GM12874 (cell line): ENCODE measurements around the gene COMMD2.

Experiments
- TF ChIP-seq, protein P1 (sequence below): IDR thresholded peaks from 2 replicates; pipeline ENCODE4 v1.5.1; 2011; ENCODE audit warnings: low read depth, mild to moderate bottlenecking, control low read depth, low read length, moderate library complexity; ENCODE audit not compliant: insufficient read depth

The COMMD2 gene

DNA sequence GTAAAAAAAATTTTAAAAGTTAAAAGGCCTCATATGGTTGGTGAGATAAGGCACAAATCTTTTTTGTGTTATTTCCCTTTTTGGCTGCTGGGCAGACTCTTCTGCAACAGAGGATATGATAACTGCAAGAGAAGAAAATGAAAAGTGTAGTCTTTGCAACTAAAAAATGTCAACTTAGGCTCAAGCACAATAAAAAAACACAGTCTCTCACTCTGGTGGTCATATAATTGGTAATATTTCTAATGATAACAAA is 15.4 kb downstream of the COMMD2 start:
- TF ChIP-seq, protein P1, sequence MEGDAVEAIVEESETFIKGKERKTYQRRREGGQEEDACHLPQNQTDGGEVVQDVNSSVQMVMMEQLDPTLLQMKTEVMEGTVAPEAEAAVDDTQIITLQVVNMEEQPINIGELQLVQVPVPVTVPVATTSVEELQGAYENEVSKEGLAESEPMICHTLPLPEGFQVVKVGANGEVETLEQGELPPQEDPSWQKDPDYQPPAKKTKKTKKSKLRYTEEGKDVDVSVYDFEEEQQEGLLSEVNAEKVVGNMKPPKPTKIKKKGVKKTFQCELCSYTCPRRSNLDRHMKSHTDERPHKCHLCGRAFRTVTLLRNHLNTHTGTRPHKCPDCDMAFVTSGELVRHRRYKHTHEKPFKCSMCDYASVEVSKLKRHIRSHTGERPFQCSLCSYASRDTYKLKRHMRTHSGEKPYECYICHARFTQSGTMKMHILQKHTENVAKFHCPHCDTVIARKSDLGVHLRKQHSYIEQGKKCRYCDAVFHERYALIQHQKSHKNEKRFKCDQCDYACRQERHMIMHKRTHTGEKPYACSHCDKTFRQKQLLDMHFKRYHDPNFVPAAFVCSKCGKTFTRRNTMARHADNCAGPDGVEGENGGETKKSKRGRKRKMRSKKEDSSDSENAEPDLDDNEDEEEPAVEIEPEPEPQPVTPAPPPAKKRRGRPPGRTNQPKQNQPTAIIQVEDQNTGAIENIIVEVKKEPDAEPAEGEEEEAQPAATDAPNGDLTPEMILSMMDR, result no peak

DNA sequence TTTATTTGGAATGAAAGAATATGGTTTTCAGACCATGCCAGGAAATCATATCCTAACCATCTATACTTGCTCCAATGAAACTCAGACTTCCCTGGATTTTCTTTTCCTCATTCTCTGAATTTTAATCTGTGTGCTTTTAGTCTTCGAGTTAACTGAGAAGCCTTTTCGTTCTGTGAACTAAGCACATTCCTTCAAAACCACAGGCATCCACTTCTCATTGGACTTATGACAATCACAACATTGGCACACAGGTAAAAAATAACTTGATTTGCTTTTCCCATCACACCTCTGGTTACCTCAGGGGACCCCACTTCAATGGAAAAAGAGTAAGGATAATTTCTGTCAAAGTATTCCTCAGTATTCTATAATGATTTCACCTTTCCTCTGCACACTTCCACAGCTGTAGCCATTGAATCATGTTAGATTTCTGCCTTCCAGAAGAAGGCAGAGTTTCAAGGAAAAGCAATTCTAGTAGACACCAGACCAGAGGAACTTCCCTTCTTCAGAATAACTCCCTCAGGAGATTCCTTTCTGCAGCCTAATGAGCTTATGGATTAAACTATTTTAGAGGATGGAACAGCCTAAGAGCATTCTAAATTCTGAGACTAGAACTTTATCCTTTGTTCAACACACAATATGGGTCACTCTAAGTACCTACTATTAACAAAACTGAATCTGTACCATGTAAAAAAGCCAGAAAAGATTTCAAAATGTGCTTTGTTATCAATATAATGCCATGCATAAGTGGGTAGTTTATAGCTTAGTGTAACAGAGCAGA is 15.9 kb downstream of the COMMD2 start:
- TF ChIP-seq, protein P1, result no peak

DNA sequence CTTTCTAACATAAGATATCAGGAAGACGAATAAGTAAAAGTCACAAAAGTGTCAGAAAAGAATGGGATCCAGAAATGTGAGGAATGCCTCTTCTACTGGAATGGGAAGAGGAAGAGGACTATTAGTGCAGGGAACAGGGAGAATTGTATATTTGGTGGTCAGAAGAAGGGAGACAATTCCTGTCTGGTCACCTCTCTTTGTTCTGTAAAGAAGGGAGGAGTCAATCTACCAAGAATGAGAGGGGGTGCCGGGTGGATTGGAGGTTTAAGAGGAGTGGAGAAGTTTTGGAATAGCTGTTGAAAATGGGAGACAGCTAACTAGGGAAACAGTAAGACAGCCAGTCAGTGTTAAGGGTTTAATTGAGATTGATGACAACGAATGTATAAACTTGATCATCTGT is 20.1 kb downstream of the COMMD2 start:
- TF ChIP-seq, protein P1, result no peak

DNA sequence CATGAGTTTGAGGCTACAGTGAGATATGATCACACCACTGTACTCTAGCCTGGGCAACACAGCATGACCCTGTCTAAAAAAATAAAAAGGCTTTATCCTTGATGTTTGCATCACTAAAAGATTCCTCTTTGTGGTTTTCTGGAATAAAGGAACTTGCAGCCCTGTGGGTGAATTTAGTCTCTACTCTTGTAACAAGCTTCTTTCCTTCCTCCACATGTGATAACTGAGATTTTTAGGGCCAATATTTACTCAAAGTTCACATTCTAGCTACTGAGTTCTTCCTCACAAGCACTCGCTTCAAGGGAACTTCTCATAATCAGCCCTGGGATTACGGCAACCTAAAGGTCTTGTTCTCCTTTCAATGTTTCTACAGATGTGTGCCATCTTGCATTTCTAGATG is 24.6 kb downstream of the COMMD2 start:
- TF ChIP-seq, protein P1, result no peak

DNA sequence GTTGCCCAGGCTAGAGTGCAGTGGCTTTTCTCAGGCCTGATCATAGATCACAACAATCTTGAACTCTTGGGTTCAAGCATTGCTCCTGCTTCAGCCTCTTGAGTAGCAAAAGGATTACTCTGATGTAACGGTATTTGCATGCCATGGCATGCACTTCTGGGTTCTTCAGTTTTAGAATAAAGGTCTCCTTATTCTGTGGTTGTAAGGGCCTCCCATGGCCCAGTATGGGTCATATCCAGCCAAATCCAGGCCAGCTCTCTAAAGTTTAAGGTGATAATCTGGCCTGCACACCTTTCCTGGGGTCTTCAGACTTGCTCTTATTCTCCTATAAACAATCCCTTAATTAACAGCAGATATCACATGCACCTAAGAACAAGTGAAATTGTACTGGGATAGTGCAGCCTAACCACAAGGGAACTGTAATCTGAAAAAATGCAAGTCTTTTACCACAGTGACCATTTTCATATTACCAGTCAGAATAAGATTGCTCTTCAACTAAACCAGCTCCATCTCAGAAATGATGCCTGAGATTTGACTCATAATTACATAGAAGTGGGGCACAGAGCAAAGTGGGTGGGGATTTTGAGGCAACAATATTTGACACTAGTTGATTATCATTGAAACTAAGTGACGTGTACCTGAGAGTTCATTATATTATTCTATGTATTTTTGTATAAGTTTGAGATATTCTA is 25.4 kb downstream of the COMMD2 start:
- TF ChIP-seq, protein P1, result no peak

DNA sequence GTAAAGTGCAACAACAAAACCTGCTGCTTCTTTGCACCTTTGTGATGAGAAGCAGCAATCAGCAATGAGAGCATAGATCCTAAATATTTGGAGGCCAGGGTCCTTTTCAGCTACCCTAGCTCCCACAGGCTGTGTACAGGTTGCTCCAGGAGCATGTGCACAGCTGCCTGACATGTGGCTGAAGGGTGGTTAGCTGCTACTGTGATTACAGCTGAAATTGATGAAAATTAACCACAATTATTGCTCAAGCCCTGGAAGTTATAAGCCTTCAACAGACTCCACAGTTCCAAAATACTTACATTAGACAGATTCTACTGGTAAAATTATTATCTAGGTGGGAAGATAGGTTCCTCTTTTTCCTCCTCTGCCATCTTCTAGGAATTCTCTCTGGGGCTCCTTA is 28.5 kb downstream of the COMMD2 start:
- TF ChIP-seq, protein P1, result no peak

DNA sequence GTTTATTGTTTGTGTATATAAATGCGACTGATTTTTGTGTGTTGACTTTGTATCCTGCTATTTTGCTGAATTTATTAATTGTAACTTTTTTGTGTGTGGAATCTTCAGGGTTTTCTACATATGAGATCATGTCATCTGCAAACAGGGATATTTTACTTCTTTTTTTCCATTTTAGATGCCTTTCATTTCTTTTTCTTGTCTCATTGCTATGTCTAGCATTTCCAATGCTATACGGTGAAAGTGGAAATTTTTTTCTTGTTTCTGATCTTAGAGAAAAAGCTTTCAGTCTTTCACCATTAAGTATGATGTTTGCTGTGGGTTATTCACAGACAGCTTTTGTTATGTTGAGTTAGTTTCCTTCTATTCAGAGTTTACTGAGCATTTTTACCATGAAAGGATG is 31.4 kb downstream of the COMMD2 start:
- TF ChIP-seq, protein P1, result no peak
